Prostate gland (tissue), 2 donors: ENCODE data around the gene DNMT3A. TPM values are rescaled to one million over a fixed set of nuclear protein-coding genes. Genes with fewer than 3 reads are reported as not detected.

Source experiments
- DNase-seq: peaks from one replicate; pipeline ENCODE4 v3.0.0-alpha.2; 2019; ENCODE audit warnings: low spot score
- H3K27ac ChIP-seq, 2 donors: fragments of 200-600 bp; sonication (generic); 2 replicates each; pipeline ENCODE4 v1.5.1; 2017 to 2019
- H3K27me3 ChIP-seq: fragments of 200-600 bp; sonication (generic); replicated peaks from 2 replicates; pipeline ENCODE4 v1.5.1; 2019; ENCODE audit not compliant: insufficient read depth
- H3K36me3 ChIP-seq, 2 donors: fragments of 200-600 bp; sonication (generic); 1 replicate in 1 of 2; 2 replicates in 1 of 2; pipeline versions ENCODE4 v1.5.1 to v1.8.1; 2017 to 2019
- H3K4me1 ChIP-seq: fragments of 200-600 bp; sonication (generic); replicated peaks from 2 replicates; pipeline ENCODE4 v1.5.1; 2019
- H3K4me3 ChIP-seq, 2 donors: fragments of 200-600 bp; sonication (generic); 2 replicates each; pipeline ENCODE4 v1.5.1; 2017 to 2019
- H3K9me3 ChIP-seq: fragments of 200-600 bp; sonication (generic); 2 replicates; pipeline ENCODE4 v1.5.1; 2017
- POLR2A ChIP-seq: fragments of 450-650 bp; IDR thresholded peaks from one replicate; pipeline ENCODE4 v1.6.1; 2016; ENCODE audit warnings: antibody characterized with exemption, mild to moderate bottlenecking
- POLR2AphosphoS5 ChIP-seq: sonication (generic); formaldehyde crosslinking; IDR thresholded peaks from one replicate; pipeline ENCODE4 v1.6.1; 2017; ENCODE audit warnings: antibody characterized with exemption
- WGBS: methylation state at CpG from one replicate; pipeline ENCODE4 v1.1.5; 2018; 5-methylcytosine and 5-hydroxymethylcytosine counted together
- intact Hi-C: fragments of 100-400 bp; cut with DNase I; formaldehyde crosslinking; loops from one replicate; pipeline ENCODE4 v1.14.2; 2022
- total RNA-seq, 2 donors: library from RNA; depleted of rRNA; stranded (reverse); fragments of >200 nt; gene quantifications; one replicate each; pipeline ENCODE4 v1.1.0, GENCODE V29; 2016
- TF ChIP-seq, protein P1 (sequence below), 4 experiments: fragments of 200-600 bp in 2 of 4; fragments of 450-650 bp in 2 of 4; sonication (generic) in 2 of 4; IDR thresholded peaks; 1 replicate in 3 of 4; 2 replicates in 1 of 4; pipeline ENCODE4 v1.5.1; 2016 to 2019; ENCODE audit warnings: antibody characterized with exemption in 4 of 4, mild to moderate bottlenecking in 2 of 4, moderate library complexity in 2 of 4

Gene DNMT3A
- total RNA-seq, 2 donors from 2014 or later, result 8.7 to 28.2 TPM

DNA sequence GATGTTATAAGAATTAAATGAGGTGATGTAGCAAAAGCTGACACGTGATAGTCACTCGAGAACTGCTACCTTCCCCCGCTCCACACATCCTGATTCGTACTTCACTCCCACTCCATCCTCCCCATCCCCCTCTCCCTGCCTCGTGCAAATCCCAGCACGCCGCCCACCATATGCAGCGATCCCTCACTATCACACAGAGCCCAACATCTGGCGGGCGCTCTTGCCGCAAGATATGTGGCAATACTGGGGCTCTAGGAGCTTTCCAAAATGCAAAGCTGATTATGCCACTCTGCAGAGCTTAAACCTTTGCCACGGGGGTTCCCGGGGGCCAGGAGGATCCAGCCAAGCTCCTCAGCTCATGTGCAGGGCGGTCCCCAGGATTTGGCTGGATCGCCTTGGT, 37.4 kb downstream of the DNMT3A start:
- no peaks in the 10 kb centered on the region for H3K4me1 ChIP-seq
- no peaks in the 10 kb centered on the region for H3K9me3 ChIP-seq
- no peaks in the 10 kb centered on the region for H3K36me3 ChIP-seq
- H3K27me3 ChIP-seq, result no peaks in the 10 kb centered on the region
- 84% methylated on average over 15 of the region's 15 CpGs for WGBS
- intact Hi-C loops, result no loop called here
- H3K4me3 ChIP-seq, result no peak overlapping the region
- no peak overlapping the region for H3K27ac ChIP-seq
- no peak for DNase-seq
- TF ChIP-seq POLR2AphosphoS5, result no peak
- TF ChIP-seq POLR2A, result no peak
- TF ChIP-seq, protein P1, sequence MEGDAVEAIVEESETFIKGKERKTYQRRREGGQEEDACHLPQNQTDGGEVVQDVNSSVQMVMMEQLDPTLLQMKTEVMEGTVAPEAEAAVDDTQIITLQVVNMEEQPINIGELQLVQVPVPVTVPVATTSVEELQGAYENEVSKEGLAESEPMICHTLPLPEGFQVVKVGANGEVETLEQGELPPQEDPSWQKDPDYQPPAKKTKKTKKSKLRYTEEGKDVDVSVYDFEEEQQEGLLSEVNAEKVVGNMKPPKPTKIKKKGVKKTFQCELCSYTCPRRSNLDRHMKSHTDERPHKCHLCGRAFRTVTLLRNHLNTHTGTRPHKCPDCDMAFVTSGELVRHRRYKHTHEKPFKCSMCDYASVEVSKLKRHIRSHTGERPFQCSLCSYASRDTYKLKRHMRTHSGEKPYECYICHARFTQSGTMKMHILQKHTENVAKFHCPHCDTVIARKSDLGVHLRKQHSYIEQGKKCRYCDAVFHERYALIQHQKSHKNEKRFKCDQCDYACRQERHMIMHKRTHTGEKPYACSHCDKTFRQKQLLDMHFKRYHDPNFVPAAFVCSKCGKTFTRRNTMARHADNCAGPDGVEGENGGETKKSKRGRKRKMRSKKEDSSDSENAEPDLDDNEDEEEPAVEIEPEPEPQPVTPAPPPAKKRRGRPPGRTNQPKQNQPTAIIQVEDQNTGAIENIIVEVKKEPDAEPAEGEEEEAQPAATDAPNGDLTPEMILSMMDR (IDR thresholded peaks at IDR 0.05), result no peak

DNA sequence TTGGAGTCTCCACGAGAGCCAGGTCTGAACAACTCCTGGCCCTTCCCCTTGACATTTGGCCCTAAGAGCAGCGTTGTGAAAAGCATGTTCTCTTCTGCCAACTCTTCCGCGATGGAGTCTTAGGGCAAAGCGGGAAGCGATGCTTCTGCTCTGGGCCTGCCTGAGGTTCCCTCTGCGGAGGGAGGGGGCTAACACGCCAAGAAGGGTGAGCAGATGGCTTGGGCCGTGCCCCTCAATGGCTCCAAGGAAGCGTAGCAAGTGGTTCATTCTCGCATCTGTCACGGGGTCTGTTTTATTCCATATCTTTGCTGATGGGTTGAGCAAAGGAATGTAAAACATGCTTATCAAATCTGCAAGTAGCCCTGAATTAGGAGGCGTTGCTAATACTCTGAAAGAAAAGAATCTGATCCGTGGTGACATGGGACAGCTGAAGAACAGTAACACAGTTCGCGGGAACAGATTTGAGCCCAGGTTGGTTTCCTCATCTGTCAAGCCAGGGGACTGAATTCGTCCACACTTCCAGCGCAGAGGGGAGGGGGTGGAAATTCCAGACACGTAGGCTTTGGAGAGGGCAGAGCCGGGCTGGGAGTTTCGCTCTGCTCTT, 38.0 kb downstream of the DNMT3A start:
- Histone ChIP-seq H3K4me3 (no peak overlapping the region), H3K27ac (no peak overlapping the region), H3K4me1 (no peaks in the 10 kb centered on the region), H3K36me3 (no peaks in the 10 kb centered on the region), H3K9me3 (no peaks in the 10 kb centered on the region), H3K27me3 (no peaks in the 10 kb centered on the region)
- no peak for TF ChIP-seq POLR2AphosphoS5
- no peak for TF ChIP-seq POLR2A
- TF ChIP-seq, protein P1 (IDR thresholded peaks at IDR 0.05), result no peak
- 66% methylated on average over 21 of the region's 21 CpGs for WGBS
- no peak for DNase-seq
- intact Hi-C loops, result no loop called here

DNA sequence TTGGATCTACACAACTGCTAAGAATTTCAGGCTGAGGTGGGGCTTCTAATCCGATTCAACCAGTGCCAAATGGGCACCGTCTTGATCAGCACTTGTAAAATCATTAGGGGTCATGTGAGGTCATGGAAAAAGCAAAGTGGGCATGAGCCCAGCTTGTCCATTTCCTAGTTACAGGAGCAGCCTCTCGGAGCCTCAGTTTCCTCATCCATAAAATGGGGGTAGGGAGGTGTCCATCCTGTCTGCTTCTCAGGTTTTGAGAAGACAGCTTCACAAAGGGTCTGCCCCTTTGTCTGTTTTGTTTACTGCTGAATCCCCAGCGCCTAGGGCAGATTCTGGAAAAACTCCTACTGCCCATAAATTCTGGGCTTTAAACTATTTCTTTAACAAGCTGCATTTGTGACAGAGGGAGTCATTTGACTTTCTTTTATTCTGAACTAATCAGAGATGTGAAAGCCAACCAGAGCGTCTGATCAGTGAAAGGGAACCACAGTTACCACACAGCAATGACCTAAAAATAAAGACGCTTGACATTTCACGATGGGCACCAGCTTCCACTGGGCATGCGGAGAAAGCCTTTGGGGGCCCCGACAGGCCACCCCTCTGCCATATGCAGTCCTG, 38.9 kb downstream of the DNMT3A start:
- no peak for DNase-seq
- Histone ChIP-seq H3K27ac (no peak overlapping the region), H3K27me3 (no peaks in the 10 kb centered on the region), H3K9me3 (no peaks in the 10 kb centered on the region), H3K4me1 (no peaks in the 10 kb centered on the region), H3K4me3 (no peak overlapping the region), H3K36me3 (no peaks in the 10 kb centered on the region)
- TF ChIP-seq POLR2AphosphoS5, result no peak
- TF ChIP-seq, protein P1 (IDR thresholded peaks at IDR 0.05), result no peak
- TF ChIP-seq POLR2A, result no peak
- WGBS, result 53% methylated on average over 9 of the region's 9 CpGs
- intact Hi-C loops, result no loop called here

DNA sequence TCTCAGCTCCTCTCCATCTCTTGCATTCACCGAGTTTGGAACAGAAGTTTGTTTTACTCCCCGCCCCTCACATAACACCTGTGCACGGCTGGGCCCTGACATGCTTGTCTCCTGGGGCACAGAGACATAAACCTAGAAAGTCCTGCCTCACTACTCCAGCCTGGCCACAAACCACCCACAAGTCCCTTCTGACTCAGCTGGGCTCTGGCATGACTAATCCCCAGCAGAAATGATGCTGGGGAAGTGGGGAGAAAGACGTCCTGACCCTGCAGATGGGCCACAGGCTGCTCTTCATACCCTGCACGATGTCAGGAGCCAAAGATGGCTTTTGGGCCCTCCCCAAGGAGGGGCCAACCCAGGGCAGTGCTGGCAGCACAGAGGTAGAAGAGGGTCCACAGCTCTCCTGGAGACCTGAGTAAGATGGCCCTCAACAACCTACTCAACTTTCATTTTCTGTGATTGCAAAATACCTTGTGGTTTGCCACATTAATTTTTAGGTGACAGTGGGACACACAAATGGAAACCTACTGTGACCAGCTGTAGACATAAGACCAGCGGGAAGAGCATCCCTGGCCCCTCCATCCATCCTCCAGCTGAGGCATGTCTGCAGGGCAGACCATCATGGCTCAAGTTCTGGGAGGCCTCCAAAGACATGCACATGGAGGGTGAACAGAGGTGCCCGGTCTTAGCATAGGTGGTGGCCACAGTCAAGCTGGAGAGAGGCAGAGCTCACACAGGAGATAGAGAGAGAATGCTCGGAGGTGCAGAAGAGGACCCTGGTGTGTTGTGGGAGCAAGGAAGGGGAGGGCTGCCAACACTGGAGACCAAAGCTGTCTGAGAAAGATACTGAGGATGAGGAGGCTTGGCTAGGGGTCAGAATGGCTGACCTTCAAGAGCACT, 40.0 kb downstream of the DNMT3A start:
- no peak overlapping the region for H3K4me3 ChIP-seq
- no peaks in the 10 kb centered on the region for H3K4me1 ChIP-seq
- H3K36me3 ChIP-seq, result no peaks in the 10 kb centered on the region
- H3K27me3 ChIP-seq, result no peaks in the 10 kb centered on the region
- intact Hi-C loops, result no loop called here
- WGBS, result 42% methylated on average over 8 of the region's 8 CpGs
- no peak for TF ChIP-seq POLR2A
- TF ChIP-seq, protein P1 (IDR thresholded peaks at IDR 0.05), result no peak
- no peak for TF ChIP-seq POLR2AphosphoS5
- no peak overlapping the region for H3K27ac ChIP-seq
- no peaks in the 10 kb centered on the region for H3K9me3 ChIP-seq
- DNase-seq, result no peak
